ENCODE results near the gene EMX1.

DNA sequence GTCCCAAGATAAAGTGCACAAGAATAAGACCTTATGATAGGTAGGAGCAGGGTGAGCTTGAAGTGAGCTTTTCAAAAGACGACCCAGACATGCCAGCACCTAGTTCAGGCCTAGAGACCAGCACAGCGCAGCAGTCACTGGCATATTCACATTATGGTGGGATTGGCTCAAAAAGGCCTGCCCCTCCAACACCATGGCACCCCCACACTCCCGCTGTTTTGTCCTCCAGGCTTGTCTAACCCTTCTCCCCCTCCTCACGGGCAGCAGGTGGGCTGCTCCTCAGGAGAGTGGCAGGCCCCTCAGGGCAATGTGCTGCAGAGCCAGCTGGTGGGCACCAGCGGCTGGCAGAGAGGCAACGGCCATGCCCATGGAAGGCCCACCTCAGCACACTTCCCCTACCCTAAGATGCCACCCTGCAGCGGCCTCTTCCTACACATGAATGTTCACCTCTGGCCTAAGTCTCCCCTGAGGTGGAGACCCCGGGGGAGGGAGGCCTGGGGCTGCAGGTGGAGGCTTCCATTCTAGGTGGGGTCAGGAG is 25.6 kb downstream of the EMX1 start:
- TF ChIP-seq CTCF (IDR thresholded peaks at IDR 0.05) (no peak), EP300 (IDR thresholded peaks at IDR 0.05) (no peak)

Data from ovary (tissue), 3 donors.